Neural progenitor cell (in vitro differentiated cells): ENCODE results near the gene ARF6. TPM values are rescaled to one million over a fixed set of nuclear protein-coding genes. Genes with fewer than 3 reads are reported as not detected.

Source experiments
- DNase-seq: peaks from one replicate; pipeline ENCODE4 v3.0.0-alpha.2; 2016; ENCODE audit warnings: low spot score
- H2AFZ ChIP-seq: fragments of 200-600 bp; sonication (generic); replicated peaks from 2 replicates; pipeline ENCODE4 v1.6.1; 2016; ENCODE audit warnings: antibody characterized with exemption
- H3F3A ChIP-seq: fragments of 200-600 bp; sonication (generic); 2 replicates; pipeline ENCODE4 v1.6.1; 2016; ENCODE audit warnings: antibody characterized with exemption, low read depth
- H3K27ac ChIP-seq: fragments of 200-600 bp; sonication (generic); 2 replicates; pipeline ENCODE4 v1.5.1; 2016; ENCODE audit warnings: mild to moderate bottlenecking
- H3K27me3 ChIP-seq: fragments of 200-600 bp; sonication (generic); 2 replicates; pipeline ENCODE4 v1.6.1; 2016; ENCODE audit warnings: mild to moderate bottlenecking, moderate library complexity
- H3K36me3 ChIP-seq: fragments of 200-600 bp; sonication (generic); 2 replicates; pipeline ENCODE4 v1.5.1; 2016
- H3K4me1 ChIP-seq: fragments of 200-600 bp; sonication (generic); 2 replicates; pipeline ENCODE4 v1.6.1; 2016; ENCODE audit warnings: mixed run types
- H3K4me2 ChIP-seq: fragments of 200-600 bp; sonication (generic); 2 replicates; pipeline ENCODE4 v1.6.1; 2016
- H3K4me3 ChIP-seq: fragments of 200-600 bp; sonication (generic); 2 replicates; pipeline ENCODE4 v1.5.1; 2016
- H3K79me2 ChIP-seq: fragments of 200-600 bp; sonication (generic); 2 replicates; pipeline ENCODE4 v1.6.1; 2016; ENCODE audit warnings: low read depth
- H3K9ac ChIP-seq: fragments of 200-600 bp; sonication (generic); 2 replicates; pipeline ENCODE4 v1.6.1; 2016
- H3K9me3 ChIP-seq: fragments of 200-600 bp; sonication (generic); 2 replicates; pipeline ENCODE4 v1.5.1; 2016; ENCODE audit warnings: low read depth
- H4K20me1 ChIP-seq: fragments of 200-600 bp; sonication (generic); 2 replicates; pipeline ENCODE4 v1.6.1; 2016; ENCODE audit warnings: low read depth
- H3K27ac Mint-ChIP-seq: 3 replicates; pipeline ENCODE4 v1.8.0; 2021; ENCODE audit warnings: mixed read lengths
- H3K27me3 Mint-ChIP-seq: 2 replicates; pipeline ENCODE4 v1.8.0; 2022; ENCODE audit warnings: low read depth, mild to moderate bottlenecking, inconsistent platforms, moderate library complexity, mixed read lengths; ENCODE audit not compliant: insufficient read depth
- H3K36me3 Mint-ChIP-seq: 3 replicates; pipeline ENCODE4 v1.8.0; 2021; ENCODE audit warnings: mixed read lengths
- H3K4me1 Mint-ChIP-seq: 3 replicates; pipeline ENCODE4 v1.8.0; 2021; ENCODE audit warnings: mixed read lengths
- H3K4me3 Mint-ChIP-seq: 3 replicates; pipeline ENCODE4 v1.8.0; 2021; ENCODE audit warnings: mild to moderate bottlenecking, moderate library complexity, mixed read lengths
- H3K9me3 Mint-ChIP-seq: 3 replicates; pipeline ENCODE4 v1.8.0; 2020; ENCODE audit warnings: mixed read lengths
- EZH2 ChIP-seq: fragments of 200-600 bp; sonication (generic); IDR thresholded peaks from 2 replicates; pipeline ENCODE4 v1.6.1; 2017; ENCODE audit warnings: antibody characterized with exemption, mild to moderate bottlenecking, moderate library complexity
- EZH2phosphoT487 ChIP-seq: fragments of 200-600 bp; sonication (generic); IDR thresholded peaks from 2 replicates; pipeline ENCODE4 v1.6.1; 2017; ENCODE audit warnings: antibody characterized with exemption
- total RNA-seq: library from RNA; depleted of rRNA; stranded (reverse); fragments of >200 nt; gene quantifications from 2 replicates; pipeline ENCODE4 v1.2.3, GENCODE V29; 2015; ENCODE audit warnings: low replicate concordance
- TF ChIP-seq, protein P1 (sequence below): fragments of 200-600 bp; sonication (generic); IDR thresholded peaks from 2 replicates; pipeline ENCODE4 v1.5.1; 2017; ENCODE audit warnings: antibody characterized with exemption, mild to moderate bottlenecking

ARF6 gene
- total RNA-seq, 1 donor from 2014 or later, result 48.7 TPM

DNA sequence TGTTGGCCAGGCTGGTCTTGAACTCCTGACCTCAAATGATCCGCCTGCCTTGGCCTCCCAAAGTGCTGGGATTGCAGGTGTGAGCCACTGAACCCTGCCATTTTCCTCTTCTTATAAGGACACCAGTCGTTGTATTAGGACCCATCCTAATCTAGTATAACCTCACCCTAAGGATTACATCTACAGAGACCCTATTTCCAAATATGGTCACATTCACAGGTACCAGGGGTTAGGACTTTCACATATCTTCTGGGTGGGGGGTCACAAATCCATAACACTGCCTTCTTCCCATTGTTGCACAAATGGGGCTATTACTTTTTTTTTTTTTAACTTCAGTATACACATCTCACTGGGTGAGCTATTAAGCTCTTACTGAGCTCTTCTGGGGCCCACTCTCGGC is 38.6 kb downstream of the ARF6 start:
- H3K79me2 ChIP-seq, result no peaks in the 10 kb centered on the region
- H3K36me3 ChIP-seq, result no peaks in the 10 kb centered on the region
- no peak overlapping the region for H3K9ac ChIP-seq
- H3K9me3 ChIP-seq, result no peaks in the 10 kb centered on the region
- TF ChIP-seq, protein P1, sequence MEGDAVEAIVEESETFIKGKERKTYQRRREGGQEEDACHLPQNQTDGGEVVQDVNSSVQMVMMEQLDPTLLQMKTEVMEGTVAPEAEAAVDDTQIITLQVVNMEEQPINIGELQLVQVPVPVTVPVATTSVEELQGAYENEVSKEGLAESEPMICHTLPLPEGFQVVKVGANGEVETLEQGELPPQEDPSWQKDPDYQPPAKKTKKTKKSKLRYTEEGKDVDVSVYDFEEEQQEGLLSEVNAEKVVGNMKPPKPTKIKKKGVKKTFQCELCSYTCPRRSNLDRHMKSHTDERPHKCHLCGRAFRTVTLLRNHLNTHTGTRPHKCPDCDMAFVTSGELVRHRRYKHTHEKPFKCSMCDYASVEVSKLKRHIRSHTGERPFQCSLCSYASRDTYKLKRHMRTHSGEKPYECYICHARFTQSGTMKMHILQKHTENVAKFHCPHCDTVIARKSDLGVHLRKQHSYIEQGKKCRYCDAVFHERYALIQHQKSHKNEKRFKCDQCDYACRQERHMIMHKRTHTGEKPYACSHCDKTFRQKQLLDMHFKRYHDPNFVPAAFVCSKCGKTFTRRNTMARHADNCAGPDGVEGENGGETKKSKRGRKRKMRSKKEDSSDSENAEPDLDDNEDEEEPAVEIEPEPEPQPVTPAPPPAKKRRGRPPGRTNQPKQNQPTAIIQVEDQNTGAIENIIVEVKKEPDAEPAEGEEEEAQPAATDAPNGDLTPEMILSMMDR, result no peak
- TF ChIP-seq EZH2, result no peak
- no peak for TF ChIP-seq EZH2phosphoT487
- no peak overlapping the region for H3K4me3 ChIP-seq
- no peak overlapping the region for H3K4me3 Mint-ChIP-seq
- no peaks in the 10 kb centered on the region for H3K9me3 Mint-ChIP-seq
- DNase-seq, result no peak
- no peak overlapping the region for H3K27ac Mint-ChIP-seq
- H3K4me2 ChIP-seq, result no peak overlapping the region
- no peaks in the 10 kb centered on the region for H3K4me1 ChIP-seq
- no peaks in the 10 kb centered on the region for H4K20me1 ChIP-seq
- no peak overlapping the region for H2AFZ ChIP-seq
- H3K27ac ChIP-seq, result no peak overlapping the region
- H3K27me3 Mint-ChIP-seq, result peaks cover 5% of the 10 kb centered on the region
- H3K36me3 Mint-ChIP-seq, result no peaks in the 10 kb centered on the region
- H3K27me3 ChIP-seq, result no peaks in the 10 kb centered on the region
- no peaks in the 10 kb centered on the region for H3F3A ChIP-seq
- H3K4me1 Mint-ChIP-seq, result peaks cover 7% of the 10 kb centered on the region

DNA sequence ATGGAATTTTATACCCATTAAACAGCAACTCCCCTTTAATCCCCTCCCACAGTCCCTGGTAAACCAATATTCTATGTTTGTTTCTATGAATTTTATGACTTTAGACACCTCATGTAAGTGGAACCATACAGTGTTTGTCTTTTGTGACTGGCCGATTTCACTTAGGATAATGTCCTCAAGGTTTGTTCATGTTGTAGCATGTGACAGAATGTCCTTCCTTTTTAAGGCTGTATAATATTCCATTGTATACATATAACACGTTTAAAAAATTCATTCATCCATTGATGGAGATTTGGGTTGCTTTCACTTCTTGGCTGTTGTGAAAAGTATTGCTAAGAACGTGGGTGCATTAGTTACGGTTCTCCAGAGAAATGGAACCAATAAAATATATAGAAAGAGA is 40.2 kb downstream of the ARF6 start:
- H3K4me1 ChIP-seq, result no peaks in the 10 kb centered on the region
- TF ChIP-seq EZH2phosphoT487 (no peak), EZH2 (no peak)
- TF ChIP-seq, protein P1, result no peak

GRCh38 chr14:49933704-49934103 is 40.8 kb downstream of the ARF6 start:
- Histone ChIP-seq H3K27me3 (no peaks in the 10 kb centered on the region), H3K9ac (no peak overlapping the region), H2AFZ (no peak overlapping the region), H3K4me1 (no peaks in the 10 kb centered on the region), H4K20me1 (no peaks in the 10 kb centered on the region), H3K9me3 (no peaks in the 10 kb centered on the region), H3K27ac (no peak overlapping the region), H3F3A (no peaks in the 10 kb centered on the region), H3K79me2 (no peaks in the 10 kb centered on the region), H3K36me3 (no peaks in the 10 kb centered on the region), H3K4me2 (no peak overlapping the region), H3K4me3 (no peak overlapping the region)
- peaks cover 2% of the 10 kb centered on the region for H3K27me3 Mint-ChIP-seq
- H3K9me3 Mint-ChIP-seq, result peaks cover 12% of the 10 kb centered on the region
- no peak for DNase-seq
- no peaks in the 10 kb centered on the region for H3K36me3 Mint-ChIP-seq
- no peak overlapping the region for H3K4me3 Mint-ChIP-seq
- TF ChIP-seq EZH2 (no peak), EZH2phosphoT487 (no peak)
- TF ChIP-seq, protein P1, result no peak
- no peak overlapping the region for H3K27ac Mint-ChIP-seq
- H3K4me1 Mint-ChIP-seq, result peaks cover 7% of the 10 kb centered on the region

More for the DNA sequence above, 40.2 kb downstream of the ARF6 start:
- Histone ChIP-seq H3K27me3 (no peaks in the 10 kb centered on the region), H2AFZ (no peak overlapping the region), H3K36me3 (no peaks in the 10 kb centered on the region), H3K9me3 (no peaks in the 10 kb centered on the region), H3K4me2 (no peak overlapping the region), H4K20me1 (no peaks in the 10 kb centered on the region), H3K79me2 (no peaks in the 10 kb centered on the region), H3K27ac (no peak overlapping the region), H3F3A (no peaks in the 10 kb centered on the region), H3K4me3 (no peak overlapping the region), H3K9ac (no peak overlapping the region)
- Mint-ChIP-seq H3K4me1 (peaks cover 7% of the 10 kb centered on the region), H3K9me3 (peaks cover 7% of the 10 kb centered on the region), H3K36me3 (no peaks in the 10 kb centered on the region), H3K4me3 (no peak overlapping the region), H3K27me3 (peaks cover 2% of the 10 kb centered on the region), H3K27ac (no peak overlapping the region)
- DNase-seq, result no peak
